A375 (cell line): ENCODE data around the gene PCDHAC2. TPM values are rescaled to one million over a fixed set of nuclear protein-coding genes. Genes with fewer than 3 reads are reported as not detected.

ENCODE experiments used
- small RNA-seq: library from RNA; depleted of rRNA; stranded (forward); fragments of <200 nt; gene quantifications from one replicate; pipeline ENCODE3, GENCODE V24; 2014
- total RNA-seq: library from RNA; depleted of rRNA; stranded (reverse); fragments of >200 nt; shearing (Covaris generic); gene quantifications from 2 replicates; pipeline ENCODE4 v1.2.3, GENCODE V29; 2014; rRNA removed

PCDHAC2 gene, protein sequence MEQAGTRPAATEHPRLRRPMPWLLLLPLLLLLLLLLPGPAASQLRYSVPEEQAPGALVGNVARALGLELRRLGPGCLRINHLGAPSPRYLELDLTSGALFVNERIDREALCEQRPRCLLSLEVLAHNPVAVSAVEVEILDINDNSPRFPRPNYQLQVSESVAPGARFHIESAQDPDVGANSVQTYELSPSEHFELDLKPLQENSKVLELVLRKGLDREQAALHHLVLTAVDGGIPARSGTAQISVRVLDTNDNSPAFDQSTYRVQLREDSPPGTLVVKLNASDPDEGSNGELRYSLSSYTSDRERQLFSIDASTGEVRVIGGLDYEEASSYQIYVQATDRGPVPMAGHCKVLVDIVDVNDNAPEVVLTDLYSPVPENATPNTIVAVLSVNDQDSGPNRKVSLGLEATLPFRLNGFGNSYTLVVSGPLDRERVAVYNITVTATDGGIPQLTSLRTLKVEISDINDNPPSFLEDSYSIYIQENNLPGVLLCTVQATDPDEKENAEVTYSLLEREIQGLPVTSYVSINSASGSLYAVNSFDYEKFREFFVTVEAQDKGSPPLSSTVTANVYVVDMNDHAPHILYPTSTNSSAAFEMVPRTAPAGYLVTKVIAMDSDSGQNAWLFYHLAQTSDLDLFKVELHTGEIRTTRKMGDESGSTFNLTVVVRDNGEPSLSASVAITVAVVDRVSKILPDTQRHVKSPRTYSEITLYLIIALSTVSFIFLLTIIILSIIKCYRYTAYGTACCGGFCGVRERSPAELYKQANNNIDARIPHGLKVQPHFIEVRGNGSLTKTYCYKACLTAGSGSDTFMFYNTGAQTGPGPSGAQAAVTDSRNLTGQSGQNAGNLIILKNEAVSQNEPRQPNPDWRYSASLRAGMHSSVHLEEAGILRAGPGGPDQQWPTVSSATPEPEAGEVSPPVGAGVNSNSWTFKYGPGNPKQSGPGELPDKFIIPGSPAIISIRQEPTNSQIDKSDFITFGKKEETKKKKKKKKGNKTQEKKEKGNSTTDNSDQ
- 3.9 and 5.3 TPM in 2 replicates for total RNA-seq

DNA sequence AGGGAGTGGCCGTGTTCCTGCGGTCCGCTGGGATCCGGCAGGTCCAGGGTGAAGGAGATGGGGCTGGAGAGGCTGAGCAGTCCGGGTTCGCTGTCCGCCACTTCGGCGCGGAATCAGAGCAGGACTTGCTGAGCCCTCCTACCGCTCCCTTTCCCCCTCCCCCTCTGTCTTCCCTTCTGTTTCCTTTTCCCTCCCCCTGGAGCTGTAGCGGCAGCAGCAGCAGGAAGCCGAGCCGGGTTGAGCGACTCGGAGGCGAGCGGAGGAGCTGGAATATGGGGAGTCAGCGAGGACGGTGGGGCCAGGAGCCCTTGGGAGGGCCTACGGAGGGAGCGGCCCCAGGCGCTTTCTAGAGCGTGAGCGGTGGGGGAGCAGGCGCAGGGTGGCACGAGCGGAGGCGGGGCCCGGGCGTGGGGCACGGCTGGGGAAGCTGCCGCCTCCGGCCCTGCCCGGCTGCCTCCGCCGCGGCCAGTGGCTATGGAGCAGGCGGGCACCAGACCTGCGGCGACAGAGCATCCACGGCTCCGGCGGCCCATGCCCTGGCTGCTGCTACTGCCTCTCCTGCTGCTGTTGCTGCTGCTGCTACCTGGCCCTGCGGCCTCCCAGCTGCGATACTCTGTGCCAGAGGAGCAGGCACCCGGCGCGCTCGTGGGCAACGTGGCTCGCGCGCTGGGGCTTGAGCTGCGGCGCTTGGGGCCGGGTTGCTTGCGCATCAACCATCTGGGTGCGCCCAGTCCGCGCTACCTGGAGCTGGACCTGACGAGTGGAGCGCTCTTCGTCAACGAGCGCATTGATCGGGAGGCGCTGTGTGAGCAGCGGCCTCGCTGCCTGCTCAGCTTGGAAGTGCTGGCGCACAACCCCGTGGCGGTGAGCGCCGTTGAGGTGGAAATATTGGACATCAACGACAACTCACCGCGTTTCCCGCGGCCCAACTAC, at the start of gene PCDHAC2:
PCDHAC2 (plus strand) TSS at position 184 of the 933 bp plus-strand sequence; CDS start at position 475, 291 bp downstream.

DNA sequence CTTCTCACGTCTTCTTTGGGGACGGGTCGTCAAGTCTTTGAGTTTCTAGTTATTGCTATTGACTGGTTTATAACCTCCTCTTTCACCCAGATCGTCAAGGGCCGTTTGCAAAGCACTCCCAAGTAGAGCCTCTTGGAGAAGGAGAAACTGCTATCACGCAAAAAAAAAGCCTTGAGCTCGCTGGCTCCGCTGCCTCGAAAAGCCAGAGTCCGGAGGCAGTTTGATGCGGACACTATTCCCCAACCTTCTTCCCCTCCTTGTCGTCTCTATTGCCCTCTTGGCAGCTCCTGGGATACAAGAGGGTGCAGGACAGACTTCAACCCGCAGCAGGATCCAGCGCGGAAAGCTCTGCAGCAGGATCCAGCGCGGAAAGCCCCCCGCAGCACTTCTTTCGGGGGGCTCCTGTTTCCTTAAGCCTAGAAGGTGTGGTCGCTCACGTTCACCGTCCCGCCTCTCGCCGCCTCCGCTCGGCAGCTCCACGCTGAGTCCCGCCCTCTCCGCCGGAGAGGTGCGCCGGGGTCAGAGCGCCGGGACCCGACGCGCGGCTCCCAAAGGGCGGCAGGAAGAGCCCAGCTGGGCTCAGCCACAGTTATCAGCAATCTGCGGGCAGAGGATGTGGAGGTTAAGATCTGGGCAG, 40.4 kb upstream of the PCDHAC2 start, which contains the start of gene PCDHAC1:
PCDHAC1 (plus strand) TSS at position 494 of the 637 bp plus-strand sequence. CDS start 594 bp downstream, outside the sequence.

Small RNA genes lying within 50 kb of the gene (small RNA-seq; reads per million reads assigned to genes)
- gene AC010223.1, result not detected

Other genes with a start within 250 kb of the PCDHAC2 start
- 2.1 and 2.5 TPM in 2 replicates for gene PCDHA1, start 180.3 kb upstream of the PCDHAC2 start, total RNA-seq
- 0.96 and 1.3 TPM in 2 replicates for gene PCDHA2, start 171.6 kb upstream of the PCDHAC2 start, total RNA-seq
- 1.6 and 2.5 TPM in 2 replicates for gene PCDHA3, start 165.4 kb upstream of the PCDHAC2 start, total RNA-seq
- 2.4 and 3.2 TPM in 2 replicates for gene PCDHA4, start 159.4 kb upstream of the PCDHAC2 start, total RNA-seq
- gene PCDHA5, start 144.9 kb upstream of the PCDHAC2 start, total RNA-seq, result 2.5 and 3.0 TPM in 2 replicates
- 11.5 TPM in 2 replicates for gene PCDHA6, start 138.5 kb upstream of the PCDHAC2 start, total RNA-seq
- 3.0 and 4.4 TPM in 2 replicates for gene PCDHA7, start 132.2 kb upstream of the PCDHAC2 start, total RNA-seq
- gene PCDHA8, start 125.3 kb upstream of the PCDHAC2 start, total RNA-seq, result 0.37 and 0.53 TPM in 2 replicates
- gene PCDHA9, start 118.1 kb upstream of the PCDHAC2 start, total RNA-seq, result 1.8 and 2.2 TPM in 2 replicates
- gene PCDHA10, start 110.6 kb upstream of the PCDHAC2 start, total RNA-seq, result 1.5 and 1.8 TPM in 2 replicates
- gene PCDHA11, start 97.5 kb upstream of the PCDHAC2 start, total RNA-seq, result 1.9 and 4.9 TPM in 2 replicates
- 2.8 and 3.7 TPM in 2 replicates for gene PCDHA12, start 91.2 kb upstream of the PCDHAC2 start, total RNA-seq
- 1.3 and 1.4 TPM in 2 replicates for gene PCDHA13, start 84.4 kb upstream of the PCDHAC2 start, total RNA-seq
- 1.5 and 2.3 TPM in 2 replicates for gene PCDHAC1, start 40.2 kb upstream of the PCDHAC2 start, total RNA-seq
- gene PCDHB1, start 84.9 kb downstream of the PCDHAC2 start, total RNA-seq, result 0.11 TPM in 1 of 2 replicates, not detected in the other
- gene PCDHB2, start 128.1 kb downstream of the PCDHAC2 start, total RNA-seq, result 11.2 and 12.8 TPM in 2 replicates
- 0.26 and 0.45 TPM in 2 replicates for gene PCDHB3, start 134.0 kb downstream of the PCDHAC2 start, total RNA-seq
- gene PCDHB4, start 155.3 kb downstream of the PCDHAC2 start, total RNA-seq, result 0.66 and 1.7 TPM in 2 replicates
- gene PCDHB5, start 168.7 kb downstream of the PCDHAC2 start, total RNA-seq, result 12.2 and 12.4 TPM in 2 replicates
- gene PCDHB6, start 183.6 kb downstream of the PCDHAC2 start, total RNA-seq, result 7.8 and 10.6 TPM in 2 replicates
- 5.7 and 6.7 TPM in 2 replicates for gene PCDHB7, start 206.2 kb downstream of the PCDHAC2 start, total RNA-seq
- gene PCDHB8, start 211.3 kb downstream of the PCDHAC2 start, total RNA-seq, result 6.5 and 6.6 TPM in 2 replicates
- gene PCDHB16, start 215.9 kb downstream of the PCDHAC2 start, total RNA-seq, result 7.7 and 7.9 TPM in 2 replicates
- 3.1 and 4.1 TPM in 2 replicates for gene PCDHB9, start 220.7 kb downstream of the PCDHAC2 start, total RNA-seq
- 2.3 and 3.0 TPM in 2 replicates for gene PCDHB10, start 225.9 kb downstream of the PCDHAC2 start, total RNA-seq
- gene PCDHB11, start 233.2 kb downstream of the PCDHAC2 start, total RNA-seq, result 2.7 and 3.9 TPM in 2 replicates
- gene PCDHB12, start 242.2 kb downstream of the PCDHAC2 start, total RNA-seq, result 2.3 and 2.7 TPM in 2 replicates
- gene PCDHB13, start 247.4 kb downstream of the PCDHAC2 start, total RNA-seq, result 2.4 and 2.9 TPM in 2 replicates